ENCODE measurements around the gene CCDC134. TPM values are rescaled to one million over a fixed set of nuclear protein-coding genes. Genes with fewer than 3 reads are reported as not detected.

Gene CCDC134
- total RNA-seq, 1 experiment from 2014 or later, result 7.9 TPM

DNA sequence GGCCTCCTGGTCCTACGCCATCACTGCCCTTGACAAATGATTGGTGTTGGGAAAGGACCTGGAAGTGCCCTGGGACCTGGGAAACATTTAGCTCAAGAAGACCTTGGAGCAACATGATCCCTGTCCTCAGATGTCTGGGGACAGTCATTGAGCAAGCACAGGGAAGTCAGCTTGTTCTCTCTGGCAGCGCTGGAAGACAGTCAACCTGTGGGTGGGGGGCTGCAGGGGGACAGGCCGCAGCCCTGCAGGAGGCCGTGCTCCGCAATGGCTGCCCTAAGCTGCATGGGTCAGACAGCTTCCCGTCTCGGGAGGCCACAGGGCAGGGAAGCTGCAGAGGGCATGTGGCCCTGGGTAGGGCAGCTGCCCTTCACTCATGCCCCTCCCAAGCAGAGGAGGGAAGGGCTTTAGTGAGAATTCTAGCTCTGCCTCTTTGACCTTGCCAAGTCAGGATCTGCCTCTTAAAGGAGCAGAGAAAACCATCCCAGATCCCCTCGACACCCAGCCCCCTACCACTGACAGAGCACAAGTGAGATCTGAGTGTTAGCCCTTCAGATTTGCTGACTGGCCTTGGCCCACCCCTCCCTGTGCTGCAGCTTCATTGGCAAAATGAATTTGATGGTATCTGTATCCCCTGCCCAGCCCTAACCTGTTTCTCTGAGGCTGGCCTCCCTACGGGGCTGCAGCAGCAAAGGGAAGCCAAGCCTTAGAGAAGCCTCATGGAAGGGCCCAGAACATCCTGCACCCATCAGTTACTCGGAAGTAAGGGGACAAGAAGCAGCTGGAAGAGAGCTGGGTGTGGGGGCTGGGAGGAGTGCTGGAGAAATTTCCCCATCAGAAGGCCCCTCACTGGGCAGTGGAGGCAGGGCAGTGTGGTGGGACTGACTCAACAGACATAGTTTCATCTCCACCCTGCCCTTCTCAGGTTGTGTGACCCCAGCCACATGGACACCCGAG lies 26.2 kb downstream of the CCDC134 start:
- DNase-seq (no peak), ATAC-seq (no peak)
- Histone ChIP-seq H3K9ac (ENCODE audit: low read length) (no peak overlapping the region), H4K20me1 (ENCODE audit: low read length) (no peaks in the 10 kb centered on the region), H3K4me2 (ENCODE audit: low read length) (no peak overlapping the region), H3K9me3 (ENCODE audit: low read length) (no peaks in the 10 kb centered on the region), H3F3A (ENCODE audit: low read length, unreplicated experiment) (no peaks in the 10 kb centered on the region), H3K4me3 (ENCODE audit: low read length) (no peak overlapping the region), H2AFZ (ENCODE audit: low read length) (no peak overlapping the region), H3K27ac (ENCODE audit: low read length) (no peak overlapping the region), H3K36me3 (ENCODE audit: low read depth, low read length) (peaks cover 5% of the 10 kb centered on the region), H3K79me2 (ENCODE audit: low read length) (no peaks in the 10 kb centered on the region), H3K27me3 (ENCODE audit: low read length) (no peaks in the 10 kb centered on the region), H3K9me2 (replicated peaks; ENCODE audit: low read length) (no peaks in the 10 kb centered on the region), H3K4me1 (ENCODE audit: insufficient read depth, low read length) (peaks cover 13% of the 10 kb centered on the region)
- no TSS peak for BruUV-seq (replicated peaks)
- intact Hi-C loops (cut with micrococcal nuclease), result no loop called here
- ChIA-PET POLR2A (ENCODE audit: unreplicated experiment) (no interaction called here), CTCF (no interaction called here)
- TF ChIP-seq EZH2 (IDR thresholded peaks at IDR 0.05; ENCODE audit: low read length, unreplicated experiment), result no peak
- TF ChIP-seq, protein P1, sequence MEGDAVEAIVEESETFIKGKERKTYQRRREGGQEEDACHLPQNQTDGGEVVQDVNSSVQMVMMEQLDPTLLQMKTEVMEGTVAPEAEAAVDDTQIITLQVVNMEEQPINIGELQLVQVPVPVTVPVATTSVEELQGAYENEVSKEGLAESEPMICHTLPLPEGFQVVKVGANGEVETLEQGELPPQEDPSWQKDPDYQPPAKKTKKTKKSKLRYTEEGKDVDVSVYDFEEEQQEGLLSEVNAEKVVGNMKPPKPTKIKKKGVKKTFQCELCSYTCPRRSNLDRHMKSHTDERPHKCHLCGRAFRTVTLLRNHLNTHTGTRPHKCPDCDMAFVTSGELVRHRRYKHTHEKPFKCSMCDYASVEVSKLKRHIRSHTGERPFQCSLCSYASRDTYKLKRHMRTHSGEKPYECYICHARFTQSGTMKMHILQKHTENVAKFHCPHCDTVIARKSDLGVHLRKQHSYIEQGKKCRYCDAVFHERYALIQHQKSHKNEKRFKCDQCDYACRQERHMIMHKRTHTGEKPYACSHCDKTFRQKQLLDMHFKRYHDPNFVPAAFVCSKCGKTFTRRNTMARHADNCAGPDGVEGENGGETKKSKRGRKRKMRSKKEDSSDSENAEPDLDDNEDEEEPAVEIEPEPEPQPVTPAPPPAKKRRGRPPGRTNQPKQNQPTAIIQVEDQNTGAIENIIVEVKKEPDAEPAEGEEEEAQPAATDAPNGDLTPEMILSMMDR (conservative IDR thresholded peaks at IDR 0.05; ENCODE audit: low read depth, low read length), result no peak
- TF ChIP-seq EZH2phosphoT487 (IDR thresholded peaks at IDR 0.05; ENCODE audit: borderline replicate concordance, low read length), result no peak

DNA sequence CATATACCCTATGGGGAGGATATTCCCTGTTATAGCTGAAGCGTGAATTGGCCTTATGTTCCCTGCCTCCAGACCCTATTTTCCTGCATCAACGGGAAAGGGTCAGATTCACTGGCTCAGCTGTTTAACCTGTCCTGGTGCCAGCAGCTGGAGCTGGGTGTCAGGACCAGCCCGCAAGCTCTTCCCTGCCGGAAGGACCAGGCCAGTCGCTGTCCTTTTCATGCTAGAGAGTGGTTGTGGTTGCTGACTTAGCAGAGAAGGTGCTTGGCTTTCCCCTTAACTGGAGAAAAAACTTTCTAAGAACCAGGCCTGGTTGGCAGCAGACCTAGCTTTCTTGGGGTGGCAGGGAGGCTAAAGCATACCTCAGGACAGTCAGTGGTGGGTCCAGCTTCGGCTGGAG lies 27.2 kb downstream of the CCDC134 start:
- peaks cover 5% of the 10 kb centered on the region for H3K36me3 ChIP-seq (ENCODE audit: low read depth, low read length)
- ChIA-PET CTCF (no interaction called here), POLR2A (ENCODE audit: unreplicated experiment) (no interaction called here)
- no peaks in the 10 kb centered on the region for H3K79me2 ChIP-seq (ENCODE audit: low read length)
- DNase-seq (no peak), ATAC-seq (no peak)
- no peak overlapping the region for H3K27ac ChIP-seq (ENCODE audit: low read length)
- no peaks in the 10 kb centered on the region for H3K27me3 ChIP-seq (ENCODE audit: low read length)
- no TSS peak for BruUV-seq (replicated peaks)
- intact Hi-C loops (cut with micrococcal nuclease), result no loop called here
- H3K9me2 ChIP-seq (replicated peaks; ENCODE audit: low read length), result no peaks in the 10 kb centered on the region
- no peak overlapping the region for H3K4me2 ChIP-seq (ENCODE audit: low read length)
- H2AFZ ChIP-seq (ENCODE audit: low read length), result no peak overlapping the region
- no peaks in the 10 kb centered on the region for H4K20me1 ChIP-seq (ENCODE audit: low read length)
- H3K4me3 ChIP-seq (ENCODE audit: low read length), result no peak overlapping the region
- peaks cover 11% of the 10 kb centered on the region for H3K4me1 ChIP-seq (ENCODE audit: insufficient read depth, low read length)
- no peaks in the 10 kb centered on the region for H3F3A ChIP-seq (ENCODE audit: low read length, unreplicated experiment)
- no peaks in the 10 kb centered on the region for H3K9me3 ChIP-seq (ENCODE audit: low read length)
- H3K9ac ChIP-seq (ENCODE audit: low read length), result no peak overlapping the region
- TF ChIP-seq EZH2phosphoT487 (IDR thresholded peaks at IDR 0.05; ENCODE audit: borderline replicate concordance, low read length), result no peak
- TF ChIP-seq, protein P1 (conservative IDR thresholded peaks at IDR 0.05; ENCODE audit: low read depth, low read length), result no peak
- TF ChIP-seq EZH2 (IDR thresholded peaks at IDR 0.05; ENCODE audit: low read length, unreplicated experiment), result no peak

DNA sequence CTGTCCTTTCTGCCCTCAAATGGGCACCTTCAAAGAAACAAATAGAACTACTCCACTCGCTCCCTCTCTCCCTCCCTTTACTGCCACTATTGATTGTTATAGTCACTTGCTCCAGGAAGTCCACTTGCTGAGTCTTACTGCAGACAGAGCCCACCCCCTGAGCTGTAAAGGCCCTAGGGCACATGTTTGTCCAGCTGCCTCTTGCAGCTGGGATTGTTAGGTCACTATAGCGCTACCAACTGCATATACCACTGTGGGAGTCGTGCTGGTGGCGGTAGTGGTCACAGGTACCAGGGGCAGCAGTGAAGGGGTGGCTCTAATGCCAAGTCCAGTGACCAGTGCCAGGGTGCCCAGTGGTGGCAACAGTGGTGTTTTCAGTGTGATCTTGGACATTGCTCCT lies 28.0 kb downstream of the CCDC134 start:
- TF ChIP-seq EZH2 (IDR thresholded peaks at IDR 0.05; ENCODE audit: low read length, unreplicated experiment) (no peak), EZH2phosphoT487 (IDR thresholded peaks at IDR 0.05; ENCODE audit: borderline replicate concordance, low read length) (no peak)
- TF ChIP-seq, protein P1 (conservative IDR thresholded peaks at IDR 0.05; ENCODE audit: low read depth, low read length), result no peak
- no peaks in the 10 kb centered on the region for H3K9me2 ChIP-seq (replicated peaks; ENCODE audit: low read length)
- no peak overlapping the region for H3K27ac ChIP-seq (ENCODE audit: low read length)
- H3K4me2 ChIP-seq (ENCODE audit: low read length), result no peak overlapping the region
- H3K27me3 ChIP-seq (ENCODE audit: low read length), result no peaks in the 10 kb centered on the region
- no peaks in the 10 kb centered on the region for H4K20me1 ChIP-seq (ENCODE audit: low read length)
- ATAC-seq (no peak), DNase-seq (no peak)
- no peak overlapping the region for H3K4me3 ChIP-seq (ENCODE audit: low read length)
- intact Hi-C loops (cut with micrococcal nuclease), result no loop called here
- peaks cover 6% of the 10 kb centered on the region for H3K4me1 ChIP-seq (ENCODE audit: insufficient read depth, low read length)
- H3K79me2 ChIP-seq (ENCODE audit: low read length), result peaks cover 6% of the 10 kb centered on the region
- H3K36me3 ChIP-seq (ENCODE audit: low read depth, low read length), result peaks cover 4% of the 10 kb centered on the region
- H3K9ac ChIP-seq (ENCODE audit: low read length), result no peak overlapping the region
- H2AFZ ChIP-seq (ENCODE audit: low read length), result no peak overlapping the region
- H3F3A ChIP-seq (ENCODE audit: low read length, unreplicated experiment), result no peaks in the 10 kb centered on the region
- BruUV-seq (replicated peaks), result no TSS peak
- H3K9me3 ChIP-seq (ENCODE audit: low read length), result no peaks in the 10 kb centered on the region
- ChIA-PET POLR2A (ENCODE audit: unreplicated experiment) (no interaction called here), CTCF (no interaction called here)
